AG08395 (cell line): ENCODE data around the gene XYLT1.

ENCODE experiments used
- DNase-seq: peaks from one replicate; pipeline ENCODE4 v3.0.0; 2012; ENCODE audit warnings: mixed read lengths, low spot score

Gene XYLT1

GRCh38 chr16:17283016-17283415 lies 187.7 kb downstream of the XYLT1 start:
- no peak for DNase-seq

DNA sequence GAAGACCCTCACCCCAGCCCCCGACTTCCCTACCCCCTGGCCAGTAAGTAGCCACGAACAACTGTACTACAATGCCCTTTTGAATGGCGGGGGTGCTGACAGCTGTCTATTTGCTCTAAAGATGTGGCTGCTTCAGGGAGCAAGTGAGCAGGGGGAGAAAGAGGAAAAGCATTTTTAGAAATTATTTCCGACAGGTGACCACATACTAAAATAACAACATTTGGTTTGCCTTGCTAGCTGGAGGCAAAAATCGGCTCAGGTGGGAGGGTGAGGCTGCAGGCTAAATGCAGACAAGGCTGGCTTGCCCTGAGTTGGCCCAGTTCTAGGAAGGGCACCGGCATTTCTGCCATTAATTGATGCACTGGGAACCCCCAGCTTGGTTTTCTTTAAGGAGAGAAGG lies 188.5 kb downstream of the XYLT1 start:
- no peak for DNase-seq

GRCh38 chr16:17281052-17281451 lies 189.7 kb downstream of the XYLT1 start:
- DNase-seq: no peak

DNA sequence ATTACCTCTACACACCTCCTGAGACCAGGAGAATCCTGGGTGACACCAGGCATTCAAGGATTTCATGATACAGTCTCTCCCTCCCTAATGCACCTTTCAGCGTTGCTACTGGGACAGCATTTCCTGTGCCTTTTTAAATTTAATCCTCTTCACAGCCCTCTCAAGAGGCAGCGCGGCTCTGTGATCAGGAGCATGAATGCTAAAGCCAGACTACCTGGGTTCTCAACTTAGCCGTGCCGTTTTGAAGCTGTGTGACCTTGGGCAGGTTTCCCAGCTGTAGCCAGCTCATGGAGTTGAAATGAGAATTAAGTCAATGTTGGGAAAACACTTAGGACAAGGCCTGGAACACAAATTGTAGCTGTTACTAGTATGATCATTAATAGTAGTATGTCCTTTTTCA lies 191.8 kb downstream of the XYLT1 start:
- no peak for DNase-seq

- no peak for DNase-seq
Observed at GRCh38 chr16:17277981-17278381, 192.8 kb downstream of the XYLT1 start.

DNA sequence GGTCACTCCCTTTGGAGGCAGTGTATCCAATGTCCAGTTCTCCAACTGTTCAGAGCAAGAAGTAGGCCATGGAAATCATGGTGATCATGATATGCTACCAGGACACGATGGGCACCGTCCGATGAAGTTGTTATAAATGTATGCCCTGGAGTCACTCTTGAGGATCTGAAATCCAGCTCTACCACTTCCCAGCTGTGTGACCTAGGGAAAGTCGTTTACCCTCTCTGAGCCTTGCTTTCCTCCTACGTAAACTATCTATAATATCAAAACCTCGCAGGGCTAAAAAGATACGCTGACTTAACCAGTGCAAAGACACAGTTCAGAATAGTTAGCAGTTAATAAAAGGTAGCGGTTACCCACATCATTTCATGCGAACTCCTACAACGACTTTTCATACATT lies 194.2 kb downstream of the XYLT1 start:
- no peak for DNase-seq

- no peak for DNase-seq
Observed at GRCh38 chr16:17276010-17276530, 194.7 kb downstream of the XYLT1 start.

DNA sequence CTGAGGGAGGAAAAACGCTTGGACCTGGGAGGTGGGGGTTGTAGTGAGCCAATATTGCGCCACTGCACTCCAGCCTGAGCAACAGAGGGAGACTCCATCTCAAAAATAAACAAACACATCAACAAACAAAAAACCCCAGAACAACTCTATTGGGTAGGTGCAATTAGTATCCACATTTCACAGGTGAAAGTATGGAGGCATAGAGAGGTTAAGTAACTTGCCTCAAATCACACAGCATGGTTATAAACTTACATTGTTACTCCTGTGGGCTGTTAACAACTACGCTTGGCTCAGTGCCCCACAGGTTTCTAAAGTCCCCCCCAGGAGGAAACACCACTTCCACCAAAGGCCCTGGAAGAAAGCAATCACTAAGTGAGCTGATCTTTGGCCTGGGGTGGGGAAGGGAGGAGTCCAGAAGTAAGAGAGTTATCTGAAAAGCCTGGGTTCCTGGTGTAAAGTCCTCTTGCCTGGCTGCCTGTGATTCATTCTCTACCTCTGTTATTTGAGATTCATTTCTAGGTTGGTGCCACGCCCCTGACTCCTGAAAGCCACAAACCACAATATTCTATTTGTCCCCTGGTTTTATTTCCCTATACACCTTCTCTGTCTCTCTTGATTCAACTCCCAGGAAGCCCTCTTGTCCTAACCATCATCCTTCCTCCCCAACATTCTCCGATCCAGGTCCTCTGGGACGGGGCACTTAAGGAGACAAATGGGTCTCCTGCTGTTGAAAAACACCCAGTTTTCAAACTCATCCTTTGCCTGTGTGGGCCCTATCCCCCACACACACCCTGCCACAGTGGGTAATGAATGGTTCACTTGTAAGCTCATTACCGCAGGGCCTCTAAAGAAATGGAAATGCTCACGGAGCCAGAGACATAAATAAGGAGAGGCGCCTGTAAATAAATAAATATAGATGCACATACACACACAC lies 195.4 kb downstream of the XYLT1 start:
- DNase-seq: no peak

DNA sequence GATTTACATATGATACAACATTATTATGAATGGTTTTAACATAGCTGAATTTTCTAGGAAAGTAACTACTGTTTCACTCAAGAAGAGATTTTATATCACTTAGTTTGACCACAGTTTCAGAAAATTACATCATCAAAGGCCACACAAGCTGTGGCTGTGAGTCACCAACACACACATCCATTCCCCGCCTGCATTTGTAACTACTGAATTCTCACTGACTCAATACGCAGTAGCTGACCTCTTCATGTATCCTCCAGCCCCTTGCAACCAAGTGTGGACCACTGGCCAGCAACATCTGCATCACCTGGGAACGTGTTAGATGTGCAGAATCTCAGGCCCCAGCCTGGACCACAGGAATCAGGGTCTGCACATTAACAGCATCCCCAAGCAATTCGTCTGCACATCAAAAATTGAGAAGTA lies 197.6 kb downstream of the XYLT1 start:
- DNase-seq: peak; percentile 92

- no peak for DNase-seq
Observed at GRCh38 chr16:17272716-17273115, 198.0 kb downstream of the XYLT1 start.

GRCh38 chr16:17271687-17272086 lies 199.1 kb downstream of the XYLT1 start:
- no peak for DNase-seq

- no peak for DNase-seq
Observed at GRCh38 chr16:17270683-17271109, 200.1 kb downstream of the XYLT1 start.

GRCh38 chr16:17270111-17270510 lies 200.6 kb downstream of the XYLT1 start:
- no peak for DNase-seq

DNA sequence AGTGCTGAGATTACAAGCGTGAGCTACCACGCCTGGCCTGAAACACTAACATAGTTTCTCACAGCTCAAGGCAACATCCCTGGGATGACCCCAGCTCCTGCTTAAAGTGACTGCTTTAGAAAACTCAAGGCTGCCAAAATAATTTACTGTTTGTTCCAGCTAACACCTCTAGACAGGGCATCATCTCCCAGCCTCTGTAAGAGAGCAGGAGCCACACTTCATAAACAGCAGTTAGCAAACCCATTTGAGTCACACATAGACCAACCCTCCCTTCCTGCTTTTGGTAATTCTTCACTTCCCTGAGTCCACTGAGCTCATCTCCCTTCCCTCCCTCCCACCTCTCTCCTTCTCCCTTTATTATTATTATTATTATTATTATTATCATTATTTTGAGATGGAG lies 201.3 kb downstream of the XYLT1 start:
- peak; percentile 35 for DNase-seq

- no peak for DNase-seq
Observed at GRCh38 chr16:17266608-17267313, 204.0 kb downstream of the XYLT1 start.

- DNase-seq: no peak
Observed at GRCh38 chr16:17265154-17265553, 205.6 kb downstream of the XYLT1 start.

DNA sequence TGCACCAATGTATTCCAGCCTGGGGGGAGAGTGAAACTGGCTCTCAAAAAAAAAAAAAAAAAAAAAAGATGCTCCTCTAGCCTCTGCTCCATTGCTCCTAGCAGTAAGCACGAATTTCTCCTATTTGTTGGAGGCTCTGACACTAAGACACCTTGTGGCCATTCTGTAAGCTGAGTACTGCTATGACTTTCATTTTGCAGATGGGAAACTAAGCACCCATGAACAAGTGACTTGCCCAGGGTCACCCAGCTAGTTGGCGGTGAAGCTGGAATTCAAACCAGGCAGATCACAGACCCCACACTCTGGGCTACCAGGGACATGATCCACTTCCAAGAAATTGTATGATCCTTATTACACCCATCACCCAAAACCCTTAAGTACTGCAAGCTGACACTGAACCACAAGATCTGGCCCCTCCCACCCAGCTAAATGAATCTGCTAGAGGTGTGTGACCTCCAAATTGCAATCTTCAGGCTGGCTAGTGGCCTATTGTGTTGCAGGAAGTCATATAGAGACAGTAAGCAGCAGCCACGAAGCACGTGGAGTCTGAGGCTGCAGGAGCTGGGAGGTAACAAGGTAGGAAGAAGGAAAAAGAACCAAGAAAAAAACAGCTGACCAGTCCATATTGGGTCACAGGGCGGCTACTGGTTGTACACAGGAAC lies 209.4 kb downstream of the XYLT1 start:
- no peak for DNase-seq

DNA sequence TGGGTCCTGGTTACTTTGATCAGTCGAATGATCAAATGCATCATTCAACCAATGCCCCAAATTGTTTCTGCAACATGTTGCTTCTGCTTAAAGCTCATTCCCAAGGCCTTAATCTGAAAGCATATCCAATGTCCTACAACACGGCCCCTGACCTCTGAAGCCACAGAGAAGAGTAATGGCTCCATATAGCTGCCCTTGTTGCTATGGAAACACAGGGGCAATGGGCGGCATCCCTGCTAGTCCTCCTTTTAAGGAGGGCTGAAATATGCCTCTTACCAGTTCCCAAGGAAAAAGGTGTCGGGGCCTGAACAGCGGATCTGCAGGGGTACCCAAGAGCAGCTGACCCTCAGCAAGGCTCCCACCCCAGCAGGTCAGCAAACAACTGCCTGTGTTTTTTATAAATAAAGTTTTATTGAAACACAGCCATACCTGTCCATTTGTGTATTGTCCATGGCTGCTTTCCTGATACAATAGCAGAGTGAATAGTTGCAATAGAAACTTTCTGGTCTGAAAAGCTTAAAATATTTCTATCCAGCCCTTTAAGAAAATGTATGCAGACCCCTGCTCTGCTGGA lies 210.4 kb downstream of the XYLT1 start:
- DNase-seq: no peak

GRCh38 chr16:17259751-17260270 lies 210.9 kb downstream of the XYLT1 start:
- DNase-seq: no peak

- DNase-seq: no peak
Observed at GRCh38 chr16:17258848-17259713, 211.7 kb downstream of the XYLT1 start.

DNA sequence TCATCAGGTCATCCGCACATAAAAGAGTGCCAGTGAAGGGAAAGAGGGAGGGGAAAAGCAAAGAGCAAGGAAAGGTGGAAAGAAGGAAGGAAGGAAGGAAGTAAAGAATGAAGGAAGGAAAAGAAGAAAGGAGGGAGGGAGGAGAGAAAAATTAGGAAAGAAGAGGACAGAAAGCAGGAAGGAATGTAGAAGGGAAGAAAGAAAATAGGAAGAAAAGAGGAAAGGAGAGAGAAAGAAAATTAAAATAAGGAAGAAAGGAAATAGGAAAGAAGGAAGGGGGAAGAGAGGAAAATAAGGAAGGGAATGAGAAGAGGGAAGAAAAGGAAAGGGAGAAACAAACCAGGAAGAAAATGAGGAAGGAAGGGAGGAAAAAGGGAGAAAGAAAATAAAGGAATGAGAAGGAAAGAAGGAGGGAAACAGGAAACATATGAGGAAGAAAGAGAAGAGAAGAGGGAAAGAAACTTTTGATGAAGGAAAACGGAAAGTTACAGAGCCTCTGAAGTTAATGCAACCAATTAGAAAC lies 212.6 kb downstream of the XYLT1 start:
- DNase-seq: no peak
